HG02759 (cell line): ENCODE results near the gene RESP18.

Experiments used
- ATAC-seq: cut with Tn5 transposase; IDR thresholded peaks from one replicate; pipeline ENCODE4 v1.9.1; 2021; ENCODE audit warnings: mild to moderate bottlenecking, moderate library complexity; ENCODE audit not compliant: unreplicated experiment

The RESP18 gene

DNA sequence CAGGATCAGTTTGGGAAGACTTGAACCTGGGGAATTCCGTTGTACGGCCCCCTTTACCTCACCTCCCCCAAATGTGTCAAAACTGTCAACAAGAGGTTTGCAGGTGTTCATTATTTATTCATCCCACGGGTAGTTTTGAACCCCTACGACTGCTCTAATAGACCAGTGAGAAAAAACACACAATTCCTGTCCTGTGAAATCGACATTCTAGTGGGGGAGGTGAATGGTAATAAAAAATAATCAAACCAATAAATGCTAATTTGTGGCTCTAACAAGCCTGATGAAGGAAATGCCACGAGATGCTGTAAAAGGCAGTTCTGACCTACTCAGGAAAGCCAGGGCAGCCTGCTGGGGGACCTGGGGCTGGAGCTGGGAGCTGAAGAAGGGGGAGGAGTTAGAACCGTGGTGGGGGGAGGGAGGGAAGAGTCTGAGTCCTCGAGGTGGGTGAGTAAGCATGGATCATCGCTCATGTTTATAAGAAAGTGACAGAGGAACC, 53.8 kb downstream of the RESP18 start:
- ATAC-seq: no peak

DNA sequence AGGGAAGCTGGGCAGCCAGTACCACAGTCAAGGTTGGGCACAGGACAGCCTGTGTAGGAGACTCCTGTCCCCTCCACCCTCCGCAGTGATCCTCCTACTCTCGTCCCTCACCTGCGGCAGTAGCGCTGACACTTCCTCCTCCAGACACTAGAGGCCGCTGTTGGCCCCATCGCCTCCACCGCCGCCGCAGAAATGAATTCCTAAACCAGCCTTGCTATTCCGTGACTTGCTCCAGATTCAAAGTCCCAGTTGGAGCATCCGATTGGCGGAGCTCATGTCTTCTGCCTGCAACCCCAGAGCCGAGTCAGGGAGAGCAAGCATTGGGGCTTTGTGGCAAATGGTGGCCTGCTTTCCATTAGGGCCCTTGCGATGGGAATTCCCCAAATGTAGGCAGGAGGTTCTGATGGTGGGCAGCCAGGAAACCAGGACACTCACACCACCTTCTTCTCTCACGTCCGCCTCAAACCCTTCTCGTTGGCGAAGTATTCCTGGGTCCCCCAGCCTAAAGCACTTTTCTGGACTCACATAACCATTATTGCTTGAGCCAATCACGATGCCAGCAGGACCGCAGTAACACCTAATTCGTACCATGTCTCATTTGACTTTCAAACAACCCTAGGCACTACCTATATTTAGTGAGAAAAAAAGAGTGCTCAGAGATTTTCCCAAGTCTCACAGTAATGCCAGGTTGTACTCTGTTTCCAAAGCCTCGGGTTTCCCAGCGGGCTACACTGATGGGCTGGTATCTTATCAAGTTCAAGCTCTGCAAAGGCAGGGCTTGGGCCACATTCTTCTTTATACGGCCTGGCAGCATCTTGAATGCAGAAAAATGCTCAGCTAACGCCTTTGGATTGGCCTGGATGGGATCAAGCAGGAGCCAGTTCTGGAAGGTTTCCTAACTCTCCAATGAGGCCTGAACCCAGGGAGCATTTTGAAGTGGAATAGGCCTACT, 54.6 kb downstream of the RESP18 start:
- ATAC-seq: peak; percentile 20
